Stimulated activated CD4-positive, alpha-beta T cell treated with anti-CD3 and anti-CD28 coated beads, TNF-alpha, amount 100 ng/mL, for 48 hours (primary cell): ENCODE data around the gene TOR2A.

Source experiments
- DNase-seq, 3 donors: peaks; one replicate each; pipeline ENCODE4 v3.0.0-alpha.2; 2020; ENCODE audit warnings: low read depth in 3 of 3

TOR2A gene

GRCh38 chr9:127720865-127721227 is 14.2 kb downstream of the TOR2A start:
- DNase-seq = no peak

GRCh38 chr9:127720031-127720864 is 14.8 kb downstream of the TOR2A start:
- DNase-seq = no peak

- no peak for DNase-seq
These were observed 17.3 kb downstream of the TOR2A start for GRCh38 chr9:127717766-127718165.

- no peak for DNase-seq
These were observed 18.7 kb downstream of the TOR2A start for GRCh38 chr9:127716412-127716811.

- DNase-seq = peak; percentile 92 to 99 (median 97)
These were observed 19.4 kb downstream of the TOR2A start, which contains the start of the genes PTRH1 and TTC16 for GRCh38 chr9:127715470-127716337. Gene PTRH1 (minus strand): TSS chr9:127715663. CDS start chr9:127715639, 24 bp downstream. Gene TTC16 (plus strand): TSS chr9:127716079. CDS start chr9:127716146, 67 bp downstream.

- no peak for DNase-seq
These were observed 20.1 kb downstream of the TOR2A start for GRCh38 chr9:127714951-127715469.

GRCh38 chr9:127714020-127714750 is 20.9 kb downstream of the TOR2A start:
- DNase-seq = no peak

- DNase-seq = no peak
These were observed 22.2 kb downstream of the TOR2A start for GRCh38 chr9:127712867-127713266.

- DNase-seq = no peak
These were observed 22.7 kb downstream of the TOR2A start for GRCh38 chr9:127712371-127712770.

- DNase-seq = no peak
These were observed 23.2 kb downstream of the TOR2A start for GRCh38 chr9:127711831-127712274.

- DNase-seq = no peak
These were observed 23.8 kb downstream of the TOR2A start for GRCh38 chr9:127711226-127711701.

GRCh38 chr9:127710204-127710783 is 24.8 kb downstream of the TOR2A start:
- DNase-seq = no peak

- DNase-seq = no peak
These were observed 26.0 kb downstream of the TOR2A start for GRCh38 chr9:127708952-127709587.

- DNase-seq = peak in 1 of 3 donors; percentile 19
These were observed 27.3 kb downstream of the TOR2A start for GRCh38 chr9:127707766-127708165.

- DNase-seq = no peak
These were observed 28.3 kb downstream of the TOR2A start, which contains the start of gene CFAP157 for GRCh38 chr9:127706836-127707241. Gene CFAP157 (plus strand): TSS chr9:127706988. CDS start chr9:127707032, 44 bp downstream.

- DNase-seq = no peak
These were observed 29.3 kb downstream of the TOR2A start for GRCh38 chr9:127705577-127706379.

GRCh38 chr9:127703289-127703946 is 31.7 kb downstream of the TOR2A start:
- no peak for DNase-seq

- DNase-seq = no peak
These were observed 34.4 kb downstream of the TOR2A start for GRCh38 chr9:127700594-127701255.
